ENCODE results near the gene PACSIN1.

The PACSIN1 gene

DNA sequence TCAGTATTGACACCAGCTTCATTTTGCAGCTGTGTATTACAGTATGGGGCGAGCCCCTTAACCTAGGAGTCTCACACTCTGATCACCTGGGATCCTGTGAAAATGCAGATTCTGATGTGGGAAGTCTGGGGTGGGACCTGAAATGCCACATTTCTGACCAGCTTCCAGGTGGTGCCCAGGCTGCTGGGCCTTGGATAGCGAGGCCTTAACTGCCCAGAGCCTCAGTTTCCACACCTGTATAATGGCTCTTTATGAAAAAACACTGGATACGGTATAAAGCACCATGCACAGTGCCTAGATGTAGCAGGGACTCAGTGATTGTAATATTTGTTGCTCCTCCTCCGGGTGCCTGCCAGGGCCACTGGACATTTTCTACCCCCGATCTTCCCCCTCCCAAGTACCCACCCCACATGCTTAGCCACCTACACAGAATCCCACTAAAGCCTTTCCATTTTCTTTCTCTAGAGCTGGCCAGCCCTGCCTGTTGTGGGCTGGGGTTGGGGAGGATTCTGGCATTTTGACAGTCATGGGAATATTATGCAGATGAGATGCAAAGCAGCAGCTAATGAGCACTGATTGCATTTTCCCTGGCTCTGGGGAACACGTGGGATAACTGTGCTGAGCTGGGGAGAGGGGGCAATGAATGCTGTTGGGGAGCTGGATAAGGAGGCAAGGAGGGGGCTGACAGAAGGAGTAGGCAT is 45.5 kb downstream of the PACSIN1 start:
- Mint-ChIP-seq H3K4me1 (peaks cover 55% of the 10 kb centered on the region), H3K36me3 (ENCODE audit: low read depth) (peaks cover 6% of the 10 kb centered on the region), H3K4me3 (no peak overlapping the region), H3K27me3 (ENCODE audit: low read depth, poor library complexity) (peaks cover 25% of the 10 kb centered on the region), H3K27ac (peak overlapping the region; percentile 88), H3K9me3 (peaks cover 18% of the 10 kb centered on the region)
- TF ChIP-seq, protein P1, sequence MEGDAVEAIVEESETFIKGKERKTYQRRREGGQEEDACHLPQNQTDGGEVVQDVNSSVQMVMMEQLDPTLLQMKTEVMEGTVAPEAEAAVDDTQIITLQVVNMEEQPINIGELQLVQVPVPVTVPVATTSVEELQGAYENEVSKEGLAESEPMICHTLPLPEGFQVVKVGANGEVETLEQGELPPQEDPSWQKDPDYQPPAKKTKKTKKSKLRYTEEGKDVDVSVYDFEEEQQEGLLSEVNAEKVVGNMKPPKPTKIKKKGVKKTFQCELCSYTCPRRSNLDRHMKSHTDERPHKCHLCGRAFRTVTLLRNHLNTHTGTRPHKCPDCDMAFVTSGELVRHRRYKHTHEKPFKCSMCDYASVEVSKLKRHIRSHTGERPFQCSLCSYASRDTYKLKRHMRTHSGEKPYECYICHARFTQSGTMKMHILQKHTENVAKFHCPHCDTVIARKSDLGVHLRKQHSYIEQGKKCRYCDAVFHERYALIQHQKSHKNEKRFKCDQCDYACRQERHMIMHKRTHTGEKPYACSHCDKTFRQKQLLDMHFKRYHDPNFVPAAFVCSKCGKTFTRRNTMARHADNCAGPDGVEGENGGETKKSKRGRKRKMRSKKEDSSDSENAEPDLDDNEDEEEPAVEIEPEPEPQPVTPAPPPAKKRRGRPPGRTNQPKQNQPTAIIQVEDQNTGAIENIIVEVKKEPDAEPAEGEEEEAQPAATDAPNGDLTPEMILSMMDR (IDR thresholded peaks at IDR 0.05): no peak
- DNase-seq: no peak

DNA sequence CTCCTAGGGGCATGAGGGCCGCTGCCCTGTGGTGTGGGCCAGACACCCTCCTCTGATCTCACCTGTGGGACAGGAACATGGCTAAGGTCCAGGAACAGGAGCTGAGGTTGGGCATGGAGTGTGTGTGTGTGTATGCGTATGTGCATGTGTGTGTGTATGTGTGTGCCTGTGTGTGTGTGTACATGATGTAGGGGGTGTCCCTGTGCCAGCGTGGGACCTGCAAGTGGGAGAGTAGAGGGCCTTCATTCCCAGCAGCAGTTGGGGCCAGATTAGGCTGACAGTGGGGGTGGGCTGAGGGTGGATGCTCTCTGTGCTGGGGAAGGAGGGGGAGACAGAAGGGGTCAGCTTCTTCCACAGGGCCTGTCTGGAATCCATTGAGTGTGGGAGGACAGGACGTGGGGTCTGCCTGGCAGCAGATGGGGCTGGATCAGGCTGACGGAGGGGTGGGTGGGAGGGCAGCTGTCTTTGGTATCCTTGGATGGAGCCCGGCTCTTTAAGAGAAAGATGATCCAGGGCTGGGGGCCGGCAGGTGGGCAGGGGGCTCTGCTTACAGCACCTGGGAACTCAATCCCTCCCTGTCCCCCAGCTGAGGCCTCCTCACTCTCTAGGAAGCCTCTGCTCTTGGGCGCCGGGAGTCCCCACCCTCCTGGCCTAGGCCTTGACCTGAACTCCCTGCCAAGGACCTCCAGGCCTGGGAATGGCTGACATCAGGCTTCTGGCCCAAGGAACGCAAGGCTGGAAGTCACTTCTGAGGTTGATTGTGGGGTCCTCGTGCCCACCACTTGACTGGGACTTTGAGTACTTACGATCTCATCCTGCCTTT is 46.2 kb downstream of the PACSIN1 start:
- Mint-ChIP-seq H3K9me3 (peaks cover 18% of the 10 kb centered on the region), H3K27me3 (ENCODE audit: low read depth, poor library complexity) (peaks cover 32% of the 10 kb centered on the region), H3K27ac (peak overlapping the region; percentile 88), H3K36me3 (ENCODE audit: low read depth) (peaks cover 6% of the 10 kb centered on the region), H3K4me1 (peaks cover 52% of the 10 kb centered on the region), H3K4me3 (no peak overlapping the region)
- TF ChIP-seq, protein P1 (IDR thresholded peaks at IDR 0.05): no peak
- DNase-seq: no peak

DNA sequence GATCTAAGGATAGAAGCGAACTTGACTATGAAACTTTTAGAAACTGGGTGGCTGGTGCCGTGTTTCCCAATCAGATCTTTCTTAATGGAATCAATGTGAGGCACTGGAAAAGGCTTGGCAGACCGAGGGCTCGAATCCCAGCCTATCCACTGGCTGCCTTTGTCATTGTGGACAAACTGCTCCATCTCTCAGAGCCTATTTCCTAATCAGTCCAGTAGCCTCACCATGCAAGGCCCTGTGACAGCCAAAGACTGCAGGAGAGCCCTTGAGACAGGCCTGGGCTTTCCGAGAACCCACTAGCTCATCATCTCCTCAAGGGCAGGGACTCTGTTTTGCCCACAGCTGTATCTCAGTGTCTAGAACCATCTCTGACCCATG is 46.9 kb downstream of the PACSIN1 start:
- DNase-seq: no peak
- Mint-ChIP-seq H3K36me3 (ENCODE audit: low read depth) (peaks cover 6% of the 10 kb centered on the region), H3K4me3 (no peak overlapping the region), H3K27me3 (ENCODE audit: low read depth, poor library complexity) (peaks cover 38% of the 10 kb centered on the region), H3K9me3 (peaks cover 18% of the 10 kb centered on the region), H3K27ac (no peak overlapping the region), H3K4me1 (peaks cover 52% of the 10 kb centered on the region)
- TF ChIP-seq, protein P1 (IDR thresholded peaks at IDR 0.05): no peak

DNA sequence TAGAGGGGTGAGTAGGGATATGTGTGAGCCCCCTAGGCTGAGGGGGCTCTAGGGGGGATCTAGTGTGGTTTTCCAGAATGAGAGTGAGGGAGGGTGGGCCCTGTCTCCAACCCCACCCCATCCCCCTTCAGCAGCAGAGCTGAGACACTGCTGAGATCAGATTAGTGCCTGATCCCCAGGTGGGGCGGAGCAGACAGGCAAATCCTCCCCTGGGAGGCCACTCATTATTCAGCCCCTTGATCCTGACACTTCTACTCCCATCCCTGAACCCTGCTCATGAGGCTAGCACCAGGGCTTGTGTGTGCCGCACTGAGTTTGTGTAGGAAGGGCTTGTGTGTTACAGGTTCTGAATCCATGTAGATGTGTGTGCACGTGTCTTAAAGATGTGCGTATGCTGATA is 47.8 kb downstream of the PACSIN1 start:
- H3K9me3 Mint-ChIP-seq: peaks cover 18% of the 10 kb centered on the region
- H3K4me3 Mint-ChIP-seq: peak overlapping the region; percentile 63
- peaks cover 57% of the 10 kb centered on the region for H3K4me1 Mint-ChIP-seq
- TF ChIP-seq, protein P1 (IDR thresholded peaks at IDR 0.05): no peak
- H3K27ac Mint-ChIP-seq: no peak overlapping the region
- H3K27me3 Mint-ChIP-seq (ENCODE audit: low read depth, poor library complexity): peaks cover 40% of the 10 kb centered on the region
- H3K36me3 Mint-ChIP-seq (ENCODE audit: low read depth): peaks cover 6% of the 10 kb centered on the region
- DNase-seq: no peak

DNA sequence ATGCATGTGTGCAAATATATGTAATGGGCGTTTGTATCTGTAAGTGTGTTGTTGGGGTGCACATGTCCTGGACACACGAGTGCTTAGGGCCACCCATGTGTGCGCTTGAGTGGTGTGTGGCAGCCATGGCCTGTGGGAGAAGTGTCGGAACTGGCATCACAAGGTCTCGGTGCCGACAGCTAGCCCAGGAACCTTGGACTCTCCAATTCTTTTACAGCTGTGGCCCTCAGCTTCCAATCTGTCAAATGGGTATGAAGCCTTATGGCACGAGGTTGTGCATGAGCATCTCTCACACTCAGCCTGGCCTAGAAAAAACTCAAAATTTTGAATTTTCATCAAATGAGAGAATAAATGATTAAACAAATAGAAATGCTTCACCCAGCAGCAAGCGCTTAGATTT is 48.2 kb downstream of the PACSIN1 start:
- H3K9me3 Mint-ChIP-seq: peaks cover 13% of the 10 kb centered on the region
- H3K27me3 Mint-ChIP-seq (ENCODE audit: low read depth, poor library complexity): peaks cover 44% of the 10 kb centered on the region

More for the DNA sequence above, 48.2 kb downstream of the PACSIN1 start:
- no peak overlapping the region for H3K27ac Mint-ChIP-seq
- peaks cover 6% of the 10 kb centered on the region for H3K36me3 Mint-ChIP-seq (ENCODE audit: low read depth)
- H3K4me3 Mint-ChIP-seq: peak overlapping the region; percentile 73
- TF ChIP-seq, protein P1 (IDR thresholded peaks at IDR 0.05): no peak
- peaks cover 60% of the 10 kb centered on the region for H3K4me1 Mint-ChIP-seq
- DNase-seq: no peak

Measured in nephron progenitor cell (in vitro differentiated cells).